IMR-90 (cell line): Measurements from ENCODE around the gene DNAJB12. TPM values are rescaled to one million over a fixed set of nuclear protein-coding genes. Genes with fewer than 3 reads are reported as not detected.
A peak's percentile ranks its signal among the peaks of the same experiment; 100 is the strongest.

Experiments
- ATAC-seq: fragments of 200-7000 bp; cut with Tn5 transposase; 2 replicates; pipeline ENCODE4 v1.9.1; 2020; ENCODE audit warnings: low read depth, mild to moderate bottlenecking, moderate library complexity
- BruUV-seq: library from RNA; stranded (reverse); fragments of 400-500 nt; replicated peaks from 2 replicates; lab custom pipeline; 2021; lab: Mats Ljungman, UMichigan
- CTCF ChIA-PET: fragments of 300-600 bp; formaldehyde crosslinking; extraction: SDS; loops from one replicate; lab custom pipeline; 2021; ENCODE audit warnings: antibody characterized with exemption; lab: Yijun Ruan, JAX
- POLR2A ChIA-PET: fragments of 300-600 bp; sonication (Branson Sonifier 250); formaldehyde crosslinking; loops from one replicate; lab custom pipeline; 2022; ENCODE audit warnings: antibody characterized with exemption; ENCODE audit not compliant: unreplicated experiment; lab: Charles Lee
- DNase-seq: peaks from one replicate; pipeline ENCODE4 v3.0.0; 2013
- H2AFZ ChIP-seq: replicated peaks from 2 replicates; pipeline ENCODE3; 2013; ENCODE audit warnings: low read length, mild to moderate bottlenecking; ENCODE audit not compliant: poor library complexity
- H2AK5ac ChIP-seq: 2 replicates; pipeline ENCODE4 v1.6.1; 2013; ENCODE audit warnings: low read depth, low read length, inconsistent platforms
- H2AK9ac ChIP-seq: replicated peaks from 2 replicates; pipeline ENCODE3; 2013; ENCODE audit warnings: mild to moderate bottlenecking, low read depth, low read length, moderate library complexity; ENCODE audit not compliant: poor library complexity
- H2BK120ac ChIP-seq: 2 replicates; pipeline ENCODE4 v1.6.1; 2013; ENCODE audit warnings: low read depth, low read length, inconsistent platforms
- H2BK15ac ChIP-seq: 3 replicates; pipeline ENCODE4 v1.6.1; 2013; ENCODE audit warnings: low read depth, low read length, inconsistent platforms
- H2BK20ac ChIP-seq: 2 replicates; pipeline ENCODE4 v1.6.1; 2013; ENCODE audit warnings: low read depth, mild to moderate bottlenecking, inconsistent platforms, low read length, moderate library complexity
- H2BK5ac ChIP-seq: 2 replicates; pipeline ENCODE4 v1.6.1; 2013; ENCODE audit warnings: mild to moderate bottlenecking, low read depth, low read length, inconsistent platforms; ENCODE audit not compliant: poor library complexity, severe bottlenecking
- H3K14ac ChIP-seq: replicated peaks from 2 replicates; pipeline ENCODE4 v1.6.1; 2013; ENCODE audit warnings: low read depth, low read length, inconsistent platforms
- H3K18ac ChIP-seq: 2 replicates; pipeline ENCODE4 v1.6.1; 2013; ENCODE audit warnings: low read depth, low read length, control low read depth
- H3K23ac ChIP-seq: 2 replicates; pipeline ENCODE4 v1.6.1; 2013; ENCODE audit warnings: low read depth, low read length, inconsistent platforms
- H3K27ac ChIP-seq: 2 replicates; pipeline ENCODE4 v1.5.1; 2013; ENCODE audit warnings: mild to moderate bottlenecking, control low read depth, low read length; ENCODE audit not compliant: insufficient read depth
- H3K27me3 ChIP-seq: 2 replicates; pipeline ENCODE4 v1.6.1; 2013; ENCODE audit warnings: low read length; ENCODE audit not compliant: control insufficient read depth, insufficient read depth
- H3K36me3 ChIP-seq: 2 replicates; pipeline ENCODE4 v1.6.1; 2013; ENCODE audit warnings: low read length, mixed read lengths; ENCODE audit not compliant: control insufficient read depth, insufficient read depth
- H3K4ac ChIP-seq: 2 replicates; pipeline ENCODE4 v1.6.1; 2013; ENCODE audit warnings: low read depth, low read length, inconsistent platforms
- H3K4me1 ChIP-seq: 2 replicates; pipeline ENCODE4 v1.6.1; 2013; ENCODE audit warnings: low read length, mixed read lengths; ENCODE audit not compliant: control insufficient read depth, insufficient read depth
- H3K4me2 ChIP-seq: 2 replicates; pipeline ENCODE4 v1.6.1; 2013; ENCODE audit warnings: low read depth, mild to moderate bottlenecking, control low read depth, low read length, moderate library complexity
- H3K4me3 ChIP-seq: 2 replicates; pipeline ENCODE4 v1.5.1; 2013; ENCODE audit warnings: low read depth, mild to moderate bottlenecking, control low read depth, low read length, moderate library complexity; ENCODE audit not compliant: insufficient read depth
- H3K56ac ChIP-seq: 2 replicates; pipeline ENCODE4 v1.6.1; 2013; ENCODE audit warnings: low read length, inconsistent platforms; ENCODE audit not compliant: insufficient read depth; ENCODE audit errors: extremely low read depth
- H3K79me1 ChIP-seq, 2 experiments: 2 replicates each; pipeline ENCODE4 v1.6.1; 2013; ENCODE audit warnings: low read length in 2 of 2, inconsistent platforms in 1 of 2, low read depth in 1 of 2
- H3K9ac ChIP-seq: 2 replicates; pipeline ENCODE4 v1.6.1; 2013; ENCODE audit warnings: low read depth, low read length, control low read depth
- H3K9me1 ChIP-seq: 2 replicates; pipeline ENCODE4 v1.6.1; 2013; ENCODE audit warnings: low read length, inconsistent platforms; ENCODE audit not compliant: insufficient read depth
- H3K9me3 ChIP-seq: 2 replicates; pipeline ENCODE4 v1.6.1; 2013; ENCODE audit warnings: low read length; ENCODE audit not compliant: control insufficient read depth, insufficient read depth
- H4K20me1 ChIP-seq: 2 replicates; pipeline ENCODE4 v1.6.1; 2013; ENCODE audit warnings: low read length, inconsistent platforms; ENCODE audit not compliant: insufficient read depth
- H4K5ac ChIP-seq: 2 replicates; pipeline ENCODE4 v1.6.1; 2013; ENCODE audit warnings: mild to moderate bottlenecking, low read depth, low read length, control low read depth
- H4K8ac ChIP-seq, 2 experiments: 2 replicates each; pipeline ENCODE4 v1.6.1; 2013; ENCODE audit warnings: low read depth in 2 of 2, low read length in 2 of 2, control low read depth in 1 of 2, inconsistent platforms in 1 of 2
- H4K91ac ChIP-seq: 2 replicates; pipeline ENCODE4 v1.6.1; 2013; ENCODE audit warnings: low read depth, low read length, inconsistent platforms; ENCODE audit not compliant: insufficient read depth
- ELK1 ChIP-seq: fragments of 150-350 bp; IDR thresholded peaks from 2 replicates; pipeline ENCODE4 v1.6.1; 2016; ENCODE audit warnings: low read depth, mild to moderate bottlenecking, low read length, moderate library complexity, borderline replicate concordance
- POLR2A ChIP-seq: IDR thresholded peaks from 2 replicates; pipeline ENCODE4 v1.6.1; 2012; ENCODE audit warnings: mild to moderate bottlenecking, low read depth, low read length
- RAD21 ChIP-seq: IDR thresholded peaks from 2 replicates; pipeline ENCODE4 v1.6.1; 2012; ENCODE audit warnings: low read length, improper control_type of control experiment
- SMC3 ChIP-seq: fragments of 150-350 bp; IDR thresholded peaks from 2 replicates; pipeline ENCODE4 v1.6.1; 2016; ENCODE audit warnings: low read depth, mild to moderate bottlenecking, antibody characterized with exemption, low read length, moderate library complexity
- WGBS, 2 experiments: methylation state at CpG; one replicate each; pipeline versions ENCODE4 v1.1.5 to v1.1.7; 2013; ENCODE audit warnings: missing lambda C conversion rate in 2 of 2; ENCODE audit not compliant: insufficient read length in 1 of 2; ENCODE audit errors: extremely low coverage in 2 of 2; 5-methylcytosine and 5-hydroxymethylcytosine counted together
- dilution Hi-C: fragments of 300-500 bp; cut with HindIII; formaldehyde crosslinking; loops from one replicate; pipeline ENCODE4 v1.14.3; 2018; ENCODE audit warnings: low sequenced_read_pairs; ENCODE audit not compliant: unreplicated experiment
- in situ Hi-C: fragments of 300-500 bp; cut with MboI; formaldehyde crosslinking; loops from 3 replicates; pipeline ENCODE4 v1.14.3; 2019; ENCODE audit warnings: low sequenced_read_pairs, inconsistent platforms, mixed read lengths
- intact Hi-C: fragments of 100-400 bp; cut with micrococcal nuclease; formaldehyde crosslinking; loops from 2 replicates; pipeline ENCODE4 v1.10.0; 2022
- polyA plus RNA-seq, 3 experiments: library from polyadenylated mRNA; depleted of rRNA; stranded (reverse); fragments of >200 nt; gene quantifications; 2 replicates each; pipeline ENCODE4 v1.2.3, GENCODE V29; 2012; ENCODE audit warnings: low replicate concordance in 1 of 3
- total RNA-seq: library from RNA; depleted of rRNA; stranded (reverse); fragments of >200 nt; gene quantifications from 2 replicates; pipeline ENCODE4 v1.2.3, GENCODE V29; 2012
- TF ChIP-seq, protein P1 (sequence below): conservative IDR thresholded peaks from 2 replicates; pipeline ENCODE4 v1.5.1; 2012; ENCODE audit warnings: mild to moderate bottlenecking, low read depth, low read length, improper control_type of control experiment

Gene DNAJB12
- total and polyA plus RNA-seq, 2 of the 4 experiments (the other 2 are of a cell fraction), result 18.3 to 24.0 TPM

DNA sequence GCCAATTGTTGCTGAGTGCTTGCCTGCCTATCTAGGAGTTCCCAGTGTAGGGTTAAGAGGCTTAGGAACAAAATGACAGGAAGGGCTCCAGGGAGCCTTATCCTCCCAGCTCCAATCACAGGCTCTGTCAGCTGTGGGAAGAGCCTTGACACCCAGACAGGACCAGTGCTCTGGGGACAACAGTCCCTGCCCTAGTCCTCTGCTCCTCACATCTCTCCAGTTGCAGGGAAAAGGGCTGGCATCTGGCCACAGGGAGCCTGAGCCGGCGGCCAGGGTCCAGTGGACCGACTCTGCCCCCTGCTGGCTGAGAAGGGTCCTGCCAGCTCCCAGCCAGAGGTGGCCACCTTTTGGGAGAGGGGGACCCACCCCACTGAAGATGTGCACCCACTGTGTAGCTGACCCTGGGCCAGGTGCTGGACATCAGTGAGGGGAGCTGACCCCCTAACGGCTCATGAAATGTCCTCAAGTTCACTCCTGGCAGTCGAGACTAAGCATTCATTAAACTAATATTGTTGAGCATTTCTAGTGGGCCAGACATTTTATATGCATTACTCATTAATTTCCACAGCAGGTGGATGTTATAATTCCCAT lies 17.6 kb downstream of the DNAJB12 start:
- ChIA-PET CTCF (interaction anchor here (0.8 to 1.2 kb wide), 4 partner anchors 12 to 288 kb away, joined by 3 to 8 read pairs (median 4); no protein-coding TSS in a partner anchor), POLR2A (no interaction called here)
- ATAC-seq (peak; percentile 73), DNase-seq (peak; percentile 53)
- Histone ChIP-seq H3K79me1 (peaks cover 0 to 16% of the 10 kb centered on the region in 2 experiments; a peak in 1 of 4 replicates), H3K4me3 (no peak overlapping the region), H4K91ac (no peak overlapping the region), H2AK9ac (no peak overlapping the region), H4K20me1 (peaks cover 11% of the 10 kb centered on the region), H3K9me1 (no peaks in the 10 kb centered on the region; the same call in 1 of the 2 replicates), H3K23ac (no peak overlapping the region), H3K36me3 (peaks cover 49% of the 10 kb centered on the region), H3K4ac (peak overlapping the region; percentile 74), H2BK15ac (no peak overlapping the region), H3K14ac (no peak overlapping the region; the same call in 1 of the 2 replicates), H3K56ac (no peak overlapping the region), H3K4me2 (no peak overlapping the region), H4K8ac (no peak overlapping the region), H2AK5ac (peak overlapping the region; percentile 40; the same call in 1 of the 2 replicates), H3K4me1 (peaks cover 17% of the 10 kb centered on the region), H2BK5ac (no peak overlapping the region), H2AFZ (no peak overlapping the region), H4K5ac (no peak overlapping the region), H3K18ac (no peak overlapping the region), H3K9ac (no peak overlapping the region), H2BK120ac (peak overlapping the region; percentile 51; the same call in 1 of the 2 replicates), H3K27me3 (no peaks in the 10 kb centered on the region), H3K9me3 (no peaks in the 10 kb centered on the region), H2BK20ac (no peak overlapping the region), H3K27ac (no peak overlapping the region)
- dilution Hi-C loops, result no loop called here
- WGBS, 2 experiments, result 0% methylated on average over 1 of the region's 5 CpGs; no CpG with 5 or more reads in 1 of the 2 experiments
- intact Hi-C loops, result loop anchor here (1.0 kb wide), 1 partner anchor 63 kb away; no protein-coding TSS in a partner anchor
- in situ Hi-C loops, result loop anchor here (10.0 kb wide), 3 partner anchors 92 to 282 kb away; no protein-coding TSS in a partner anchor
- no peak for TF ChIP-seq POLR2A
- TF ChIP-seq, protein P1, sequence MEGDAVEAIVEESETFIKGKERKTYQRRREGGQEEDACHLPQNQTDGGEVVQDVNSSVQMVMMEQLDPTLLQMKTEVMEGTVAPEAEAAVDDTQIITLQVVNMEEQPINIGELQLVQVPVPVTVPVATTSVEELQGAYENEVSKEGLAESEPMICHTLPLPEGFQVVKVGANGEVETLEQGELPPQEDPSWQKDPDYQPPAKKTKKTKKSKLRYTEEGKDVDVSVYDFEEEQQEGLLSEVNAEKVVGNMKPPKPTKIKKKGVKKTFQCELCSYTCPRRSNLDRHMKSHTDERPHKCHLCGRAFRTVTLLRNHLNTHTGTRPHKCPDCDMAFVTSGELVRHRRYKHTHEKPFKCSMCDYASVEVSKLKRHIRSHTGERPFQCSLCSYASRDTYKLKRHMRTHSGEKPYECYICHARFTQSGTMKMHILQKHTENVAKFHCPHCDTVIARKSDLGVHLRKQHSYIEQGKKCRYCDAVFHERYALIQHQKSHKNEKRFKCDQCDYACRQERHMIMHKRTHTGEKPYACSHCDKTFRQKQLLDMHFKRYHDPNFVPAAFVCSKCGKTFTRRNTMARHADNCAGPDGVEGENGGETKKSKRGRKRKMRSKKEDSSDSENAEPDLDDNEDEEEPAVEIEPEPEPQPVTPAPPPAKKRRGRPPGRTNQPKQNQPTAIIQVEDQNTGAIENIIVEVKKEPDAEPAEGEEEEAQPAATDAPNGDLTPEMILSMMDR, result peak; percentile 88
- no peak for TF ChIP-seq ELK1
- peak; percentile 87 for TF ChIP-seq SMC3
- peak; percentile 91 for TF ChIP-seq RAD21
- BruUV-seq, result no TSS peak
